Mucosa of descending colon (tissue), 3 donors: ENCODE measurements around the gene C10orf90. TPM values are rescaled to one million over a fixed set of nuclear protein-coding genes. Genes with fewer than 3 reads are reported as not detected.

ENCODE experiments used
- ATAC-seq: fragments of 200-7000 bp; cut with Tn5 transposase; one replicate; pipeline ENCODE4 v1.9.1; 2020; ENCODE audit warnings: mild to moderate bottlenecking, moderate library complexity
- DNase-seq, 3 donors: peaks; one replicate each; pipeline ENCODE4 v3.0.0-alpha.2; 2020
- H3K36me3 ChIP-seq: fragments of 200-600 bp; one replicate; pipeline ENCODE4 v1.8.0; 2021; ENCODE audit warnings: low read depth, mild to moderate bottlenecking
- H3K4me1 ChIP-seq: fragments of 200-600 bp; one replicate; pipeline ENCODE4 v1.8.0; 2021; ENCODE audit warnings: low read depth, mild to moderate bottlenecking
- H3K4me3 ChIP-seq: fragments of 200-600 bp; one replicate; pipeline ENCODE4 v1.8.0; 2021; ENCODE audit warnings: mild to moderate bottlenecking
- H3K9me3 ChIP-seq: fragments of 200-600 bp; one replicate; pipeline ENCODE4 v1.8.0; 2021; ENCODE audit warnings: mild to moderate bottlenecking
- CTCF ChIP-seq: fragments of 200-600 bp; IDR thresholded peaks from one replicate; pipeline ENCODE4 v1.8.0; 2022; ENCODE audit warnings: antibody characterized with exemption, mild to moderate bottlenecking
- intact Hi-C, 2 donors: fragments of 100-400 bp; cut with DNase I in 1 of 2; cut with micrococcal nuclease in 1 of 2; formaldehyde crosslinking; loops; one replicate each; pipeline versions ENCODE4 v1.11.0 to v1.11.1; 2022; cut with DNase I, micrococcal nuclease
- total RNA-seq, 3 donors: library from RNA; stranded (reverse); fragmentation: NEBNext Ultra II Directional in 2 of 3; extraction: Animal tissue kit (Norgen Biotek cat#: 25700) in 2 of 3; gene quantifications; one replicate each; pipeline versions ENCODE4 v1.2.1 to v1.2.4, GENCODE V29; 2021 to 2023
- donor health status: DM: no; HTN: no; CAD: no; lungs with moderate emphysema.
- donor health status: DM: no; HTN: no; CAD: no.
- donor health status: DM: no; HTN: yes; CAD: no.

Gene C10orf90
- total RNA-seq, 3 donors from 2014 or later: 1.1 TPM; not detected in 2

GRCh38 chr10:126499744-126500143, 170.7 kb downstream of the C10orf90 start:
- H3K36me3 ChIP-seq: no peaks in the 10 kb centered on the region
- TF ChIP-seq CTCF: no peak
- H3K4me1 ChIP-seq: no peaks in the 10 kb centered on the region
- no peak overlapping the region for H3K4me3 ChIP-seq
- no peaks in the 10 kb centered on the region for H3K9me3 ChIP-seq
- DNase-seq: no peak
- intact Hi-C loops: loop anchor here in 1 of 2 donors (5.0 kb wide), 1 partner anchor 517 kb away; no protein-coding TSS in a partner anchor
- no peak for ATAC-seq

GRCh38 chr10:126497672-126498071, 172.8 kb downstream of the C10orf90 start:
- H3K36me3 ChIP-seq: no peaks in the 10 kb centered on the region
- no peaks in the 10 kb centered on the region for H3K4me1 ChIP-seq
- H3K9me3 ChIP-seq: no peaks in the 10 kb centered on the region
- no peak overlapping the region for H3K4me3 ChIP-seq
- TF ChIP-seq CTCF: no peak
- DNase-seq (no peak), ATAC-seq (no peak)
- intact Hi-C loops: no loop called here

GRCh38 chr10:126496771-126497545, 173.5 kb downstream of the C10orf90 start:
- Histone ChIP-seq H3K9me3 (no peaks in the 10 kb centered on the region), H3K4me3 (no peak overlapping the region), H3K4me1 (no peaks in the 10 kb centered on the region), H3K36me3 (no peaks in the 10 kb centered on the region)
- ATAC-seq: no peak
- no peak for TF ChIP-seq CTCF
- intact Hi-C loops: no loop called here
- DNase-seq: no peak

GRCh38 chr10:126491476-126491875, 179.0 kb downstream of the C10orf90 start:
- intact Hi-C loops: no loop called here
- Histone ChIP-seq H3K9me3 (no peaks in the 10 kb centered on the region), H3K4me1 (no peaks in the 10 kb centered on the region), H3K36me3 (no peaks in the 10 kb centered on the region), H3K4me3 (no peak overlapping the region)
- ATAC-seq (no peak), DNase-seq (no peak)
- TF ChIP-seq CTCF: no peak

GRCh38 chr10:126481181-126481580, 189.3 kb downstream of the C10orf90 start:
- ATAC-seq (no peak), DNase-seq (no peak)
- Histone ChIP-seq H3K36me3 (no peaks in the 10 kb centered on the region), H3K9me3 (no peaks in the 10 kb centered on the region), H3K4me1 (no peaks in the 10 kb centered on the region), H3K4me3 (no peak overlapping the region)
- intact Hi-C loops: no loop called here
- no peak for TF ChIP-seq CTCF
